CD4-positive, alpha-beta T cell treated with Interleukin-4 for 1 hour (primary cell): Measurements from ENCODE around the gene NAP1L5.

Source experiments
- DNase-seq, 2 donors: peaks; one replicate each; pipeline ENCODE4 v3.0.0-alpha.2; 2020 to 2022

NAP1L5 gene

GRCh38 chr4:88697588-88698329, at the start of gene NAP1L5:
NAP1L5 (minus strand) TSS chr4:88697829; CDS start chr4:88697754, 75 bp downstream.
- peak; percentile 80 to 84 for DNase-seq

GRCh38 chr4:88747351-88747750, 49.7 kb upstream of the NAP1L5 start:
- no peak for DNase-seq

DNA sequence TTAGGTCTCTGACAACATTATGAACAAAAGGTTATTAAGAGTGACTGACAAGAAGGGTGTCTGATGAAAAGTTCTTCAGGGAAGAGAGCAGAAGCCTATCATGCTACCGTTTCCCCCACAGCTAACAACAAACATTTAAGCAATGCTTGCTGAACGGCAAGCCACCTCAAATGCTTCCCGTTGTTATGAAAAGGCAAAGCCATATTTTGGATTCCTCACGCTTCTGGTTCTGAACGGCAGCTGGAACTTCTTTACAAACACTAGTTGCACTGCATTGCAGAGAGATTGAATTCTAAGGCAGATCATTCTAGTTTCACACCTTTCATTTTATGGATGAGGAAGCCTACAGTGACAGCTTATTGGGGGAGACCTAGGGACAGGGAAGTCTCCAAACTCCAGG, 48.6 kb upstream of the NAP1L5 start:
- no peak for DNase-seq

GRCh38 chr4:88745581-88746163, 48.0 kb upstream of the NAP1L5 start:
- DNase-seq, result no peak

DNA sequence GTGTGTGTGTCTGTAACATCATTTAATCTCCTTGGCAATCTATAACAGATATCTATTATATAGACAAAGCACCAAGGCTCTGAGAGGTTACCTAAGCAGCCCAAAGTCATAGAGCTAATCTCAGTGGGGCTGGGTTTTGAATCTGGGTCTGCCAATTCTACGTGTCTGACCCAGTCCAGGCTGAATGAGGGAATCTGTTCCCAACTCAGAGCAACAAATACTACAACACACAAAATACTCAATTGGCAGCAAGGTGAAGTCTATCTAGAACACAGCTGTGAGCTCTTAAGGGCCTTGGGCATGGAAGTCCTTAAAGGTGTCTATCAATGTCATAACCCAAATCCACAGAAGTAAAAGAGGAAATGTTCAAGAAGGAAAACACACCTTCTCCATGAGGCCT, 47.5 kb upstream of the NAP1L5 start:
- DNase-seq, result no peak

- no peak for DNase-seq
Measured at GRCh38 chr4:88744609-88745008, 47.0 kb upstream of the NAP1L5 start.

- no peak for DNase-seq
Measured at GRCh38 chr4:88743696-88744095, 46.1 kb upstream of the NAP1L5 start.

DNA sequence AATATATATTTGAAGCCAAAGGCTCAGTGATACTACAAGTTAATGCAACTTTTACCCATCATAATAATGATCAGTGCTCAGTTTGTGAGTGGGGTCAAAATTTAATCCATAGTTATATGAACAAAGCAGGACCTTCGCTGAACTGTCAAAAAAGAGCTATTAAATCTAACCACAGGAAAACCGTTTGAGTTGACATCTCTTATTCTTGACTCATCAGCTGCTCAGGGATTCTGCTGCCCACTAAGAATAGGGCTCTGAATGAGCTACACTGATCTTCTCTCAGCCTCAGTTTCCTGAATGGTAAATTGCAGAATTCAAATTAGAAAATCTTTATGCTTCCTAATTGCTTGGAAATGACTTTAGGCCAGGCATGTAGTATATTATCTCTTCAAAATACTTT, 44.9 kb upstream of the NAP1L5 start:
- DNase-seq, result no peak

DNA sequence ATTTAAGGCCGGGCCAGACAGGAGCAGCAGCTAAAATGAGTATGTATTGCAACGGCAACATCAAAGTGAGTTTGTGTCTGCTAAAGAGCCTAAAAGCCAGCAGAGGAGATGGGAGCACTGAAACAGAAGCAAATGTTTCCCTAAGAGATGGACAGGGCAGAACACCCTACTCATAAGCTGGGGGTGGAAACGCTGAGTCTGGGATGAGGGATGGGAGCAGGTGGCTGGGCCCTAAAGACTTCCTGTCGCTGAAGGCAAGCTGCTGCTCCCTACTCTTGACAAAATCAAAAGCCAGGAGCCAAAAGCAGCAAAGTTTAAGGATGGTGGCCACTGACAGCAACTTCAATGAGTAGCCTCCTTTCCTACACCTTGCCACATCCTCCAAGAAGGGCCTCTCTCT, 40.6 kb upstream of the NAP1L5 start:
- DNase-seq, result no peak

DNA sequence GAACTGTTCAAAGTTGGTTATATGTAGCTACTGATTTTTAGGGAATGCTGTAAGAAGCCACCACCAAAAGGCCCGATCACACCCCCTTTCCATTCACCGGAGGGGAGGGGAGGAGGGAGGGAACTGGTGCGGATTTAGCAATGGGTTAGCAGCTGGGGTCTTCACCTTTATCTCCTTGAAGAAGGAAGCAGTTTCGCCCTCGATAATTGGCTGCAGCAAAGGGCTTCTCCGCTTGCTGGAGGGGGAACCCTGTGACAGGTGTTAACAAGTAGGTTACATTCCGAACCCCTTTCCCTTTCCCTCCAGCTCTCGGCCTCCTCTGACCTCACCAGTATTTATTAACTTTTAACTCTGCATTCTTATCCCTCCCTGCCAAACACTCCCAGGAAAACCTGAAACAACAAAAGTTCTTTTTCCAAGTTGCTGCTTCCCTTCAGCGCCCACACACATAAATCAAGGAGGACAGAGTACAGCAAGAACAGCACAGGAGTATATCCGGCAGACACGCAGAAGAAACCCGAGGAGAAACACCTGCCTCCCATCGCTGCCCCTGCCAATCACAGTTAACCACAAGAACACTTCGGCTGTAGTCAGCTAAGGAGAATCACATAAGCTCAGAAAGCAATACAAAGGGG, 39.8 kb upstream of the NAP1L5 start:
- DNase-seq, result peak; percentile 14 to 35

- DNase-seq, result no peak
Measured at GRCh38 chr4:88736264-88736663, 38.6 kb upstream of the NAP1L5 start.

DNA sequence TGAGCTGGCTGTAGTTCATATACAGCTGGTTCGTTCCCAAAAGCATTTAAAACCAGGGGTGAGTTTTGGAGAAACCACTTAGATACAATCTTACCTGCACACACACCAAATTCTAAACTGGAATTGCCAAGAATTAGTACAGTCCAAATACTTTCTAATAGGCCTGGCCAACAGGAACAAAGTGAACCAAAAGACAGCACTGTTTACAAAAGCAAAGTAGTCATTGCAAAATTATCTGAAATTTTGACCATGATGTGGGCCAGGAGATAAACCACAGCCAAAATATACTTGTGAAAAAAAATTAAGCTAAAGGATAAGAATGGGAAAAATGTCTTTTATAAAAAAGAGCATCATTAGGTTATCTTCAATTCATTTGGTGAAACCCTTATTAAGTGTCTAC, 37.9 kb upstream of the NAP1L5 start:
- no peak for DNase-seq

GRCh38 chr4:88734403-88734949, 36.8 kb upstream of the NAP1L5 start:
- DNase-seq, result no peak

DNA sequence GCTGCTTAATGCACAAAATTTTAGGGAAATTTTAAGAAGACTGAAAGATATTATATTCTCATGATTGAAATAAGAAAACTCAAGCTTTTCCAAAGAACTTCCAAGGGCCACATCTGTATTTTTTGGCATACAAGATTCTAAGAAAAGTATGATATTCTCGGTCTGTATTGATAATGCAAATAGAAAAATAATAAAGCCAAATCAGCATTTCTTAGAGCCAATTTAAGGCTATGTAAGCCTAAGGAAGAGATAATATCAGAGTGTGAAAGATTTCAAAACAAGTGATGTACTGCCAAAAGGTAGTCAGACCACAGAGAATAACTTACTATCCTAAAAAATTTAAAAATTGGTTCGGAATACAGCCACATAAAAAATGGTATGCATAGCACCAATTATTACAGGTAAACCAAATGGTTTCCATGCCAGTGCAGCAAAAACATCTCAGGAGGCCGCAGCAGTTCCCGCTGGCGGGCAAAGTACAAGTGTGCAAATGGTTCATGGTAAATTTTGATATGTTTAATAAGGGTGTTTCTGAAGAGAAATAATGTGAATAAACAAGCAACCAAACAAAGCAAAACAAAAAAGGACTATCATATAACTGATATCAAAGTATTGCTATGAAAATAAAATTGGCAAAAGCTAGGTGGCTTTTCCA, 35.2 kb upstream of the NAP1L5 start:
- no peak for DNase-seq

DNA sequence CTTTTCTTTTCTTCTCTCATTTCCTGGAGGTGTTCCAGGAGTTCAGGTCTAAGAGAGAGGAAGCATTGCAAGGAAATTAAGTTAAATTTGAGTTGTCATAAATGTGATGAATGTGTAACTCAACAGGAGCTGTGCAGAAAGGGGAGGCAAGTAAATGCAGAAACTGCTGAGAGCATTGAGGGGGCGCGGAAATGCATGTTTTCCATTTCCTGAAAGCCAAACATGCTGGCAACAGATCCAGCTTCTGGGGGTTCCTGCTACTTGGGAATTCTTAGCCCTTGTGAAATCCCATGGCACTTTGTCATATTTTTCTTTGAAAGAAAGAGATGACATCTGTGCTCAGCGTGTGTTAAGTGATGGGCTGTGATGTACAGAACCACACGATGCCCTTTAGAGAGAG, 33.8 kb upstream of the NAP1L5 start:
- DNase-seq, result no peak

GRCh38 chr4:88730811-88731210, 33.2 kb upstream of the NAP1L5 start:
- DNase-seq, result no peak

GRCh38 chr4:88729146-88729760, 31.6 kb upstream of the NAP1L5 start:
- no peak for DNase-seq

- DNase-seq, result no peak
Measured at GRCh38 chr4:88728146-88728545, 30.5 kb upstream of the NAP1L5 start.

GRCh38 chr4:88725986-88726385, 28.4 kb upstream of the NAP1L5 start:
- no peak for DNase-seq

DNA sequence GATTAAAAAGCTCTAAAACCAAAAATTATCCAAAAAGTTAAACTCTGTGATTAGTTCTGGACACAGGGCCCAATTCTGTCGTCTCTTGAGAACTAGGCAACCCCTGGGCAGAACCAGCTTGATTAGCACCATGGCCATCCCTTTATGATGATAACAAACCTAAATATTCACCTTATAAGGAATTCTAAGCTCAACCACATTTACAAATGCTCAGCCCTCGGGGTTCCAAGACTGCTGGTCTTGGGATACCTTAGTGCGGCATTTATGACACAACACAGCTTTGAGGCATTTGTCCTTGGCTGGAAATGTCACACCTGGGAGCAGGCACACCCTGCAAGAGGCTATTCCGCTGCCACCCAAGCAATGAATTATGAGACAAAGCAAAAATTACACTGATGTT, 27.5 kb upstream of the NAP1L5 start:
- DNase-seq, result no peak

DNA sequence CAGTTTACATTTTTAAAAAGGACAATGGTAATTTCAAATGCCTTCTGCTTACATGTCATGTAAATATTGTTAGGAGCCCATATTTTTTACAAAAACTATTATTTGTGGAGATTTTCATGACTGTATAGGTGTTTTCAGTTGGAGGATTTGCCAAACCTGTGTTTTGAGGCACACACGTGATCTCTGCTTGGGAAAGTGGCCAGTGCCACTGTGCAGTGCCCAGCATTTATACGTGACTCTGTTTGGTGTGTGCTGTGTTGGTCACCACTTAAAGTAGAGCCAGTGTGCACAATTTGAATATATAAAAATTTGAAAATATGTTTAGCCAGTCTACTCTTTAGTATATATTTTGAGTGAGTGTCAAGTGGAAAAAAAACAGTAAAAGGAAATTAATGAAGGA, 26.8 kb upstream of the NAP1L5 start:
- no peak for DNase-seq

DNA sequence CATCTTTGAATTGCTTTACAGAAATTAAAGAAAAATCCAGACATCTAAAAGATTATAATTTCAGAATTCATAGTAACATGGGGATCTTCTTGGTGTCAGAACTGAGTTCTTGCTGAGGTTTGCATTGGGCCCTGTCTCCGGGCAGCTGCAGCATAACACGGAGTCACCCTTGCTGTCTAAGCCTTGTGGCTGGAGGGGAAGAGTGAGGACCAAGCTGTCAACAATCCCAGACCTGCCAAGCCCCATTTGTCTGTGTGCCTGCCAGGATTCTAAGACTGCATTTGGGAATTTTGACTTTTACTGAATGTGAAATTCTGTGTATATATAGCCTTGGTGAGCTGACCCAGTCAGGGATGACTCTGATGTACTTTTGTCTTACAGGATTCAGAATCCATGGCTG, 25.2 kb upstream of the NAP1L5 start:
- no peak for DNase-seq

GRCh38 chr4:88722276-88722780, 24.7 kb upstream of the NAP1L5 start:
- no peak for DNase-seq
